ENCODE results near the gene KLK2.

GRCh38 chr19:50832666-50833065 is 40.6 kb upstream of the KLK2 start:
- TF ChIP-seq POLR2A (IDR thresholded peaks at IDR 0.05) (no peak), CTCF (IDR thresholded peaks at IDR 0.05) (no peak)
